Hepatocyte (in vitro differentiated cells): ENCODE results near the gene INTS11. TPM values are rescaled to one million over a fixed set of nuclear protein-coding genes. Genes with fewer than 3 reads are reported as not detected.
A peak's percentile ranks its signal among the peaks of the same experiment; 100 is the strongest.

Experiments
- DNase-seq: peaks from one replicate; pipeline ENCODE4 v3.0.0-alpha.2; 2016; ENCODE audit warnings: low spot score
- H2AFZ ChIP-seq: fragments of 200-600 bp; sonication (generic); 2 replicates; pipeline ENCODE4 v1.6.0; 2016; ENCODE audit warnings: antibody characterized with exemption, mild to moderate bottlenecking
- H3K27ac ChIP-seq: fragments of 200-600 bp; sonication (generic); 2 replicates; pipeline ENCODE4 v1.5.1; 2016; ENCODE audit warnings: mild to moderate bottlenecking
- H3K27me3 ChIP-seq: fragments of 200-600 bp; sonication (generic); 2 replicates; pipeline ENCODE4 v1.6.1; 2016
- H3K36me3 ChIP-seq: fragments of 200-600 bp; sonication (generic); replicated peaks from 2 replicates; pipeline ENCODE4 v1.5.1; 2016; ENCODE audit warnings: low read depth; ENCODE audit not compliant: insufficient read depth
- H3K4me1 ChIP-seq: fragments of 200-600 bp; sonication (generic); 2 replicates; pipeline ENCODE4 v1.5.1; 2016; ENCODE audit warnings: mild to moderate bottlenecking, moderate library complexity; ENCODE audit not compliant: insufficient read depth
- H3K4me2 ChIP-seq: fragments of 200-600 bp; sonication (generic); 2 replicates; pipeline ENCODE4 v1.6.0; 2016
- H3K4me3 ChIP-seq: fragments of 200-600 bp; sonication (generic); 2 replicates; pipeline ENCODE4 v1.5.1; 2016; ENCODE audit warnings: mild to moderate bottlenecking
- H3K79me2 ChIP-seq: fragments of 200-600 bp; sonication (generic); 2 replicates; pipeline ENCODE4 v1.6.0; 2017; ENCODE audit warnings: mild to moderate bottlenecking
- H3K9me2 ChIP-seq: fragments of 200-600 bp; sonication (generic); replicated peaks from 2 replicates; pipeline ENCODE4 v1.6.0; 2017; ENCODE audit warnings: mild to moderate bottlenecking; ENCODE audit not compliant: insufficient read depth
- H3K9me3 ChIP-seq: fragments of 200-600 bp; sonication (generic); 2 replicates; pipeline ENCODE4 v1.5.1; 2016; ENCODE audit warnings: low read depth, mild to moderate bottlenecking
- H4K20me1 ChIP-seq: fragments of 200-600 bp; sonication (generic); 2 replicates; pipeline ENCODE4 v1.6.0; 2016; ENCODE audit warnings: mild to moderate bottlenecking; ENCODE audit not compliant: insufficient read depth, poor library complexity, severe bottlenecking
- EZH2 ChIP-seq: fragments of 200-600 bp; sonication (generic); IDR thresholded peaks from 2 replicates; pipeline ENCODE4 v1.6.1; 2016; ENCODE audit warnings: antibody characterized with exemption, mild to moderate bottlenecking, borderline replicate concordance
- EZH2phosphoT487 ChIP-seq: fragments of 200-600 bp; sonication (generic); IDR thresholded peaks from one replicate; pipeline ENCODE4 v1.6.1; 2018; ENCODE audit warnings: antibody characterized with exemption, mild to moderate bottlenecking, low read depth, moderate library complexity; ENCODE audit not compliant: unreplicated experiment, severe bottlenecking
- WGBS: methylation state at CpG from one replicate; pipeline ENCODE4 v1.1.6; 2016; ENCODE audit warnings: low lambda C conversion rate; ENCODE audit errors: missing lambda C conversion rate; 5-methylcytosine and 5-hydroxymethylcytosine counted together
- polyA plus RNA-seq: library from polyadenylated mRNA; unstranded; fragments of >200 nt; fragmentation: Nextera tagmentation; extraction: Ambion mirVana; gene quantifications from 2 replicates; pipeline ENCODE4 v1.2.1, GENCODE V29; 2016
- total RNA-seq: library from RNA; depleted of rRNA; stranded (reverse); fragments of >200 nt; gene quantifications from 2 replicates; pipeline ENCODE4 v1.2.3, GENCODE V29; 2014
- TF ChIP-seq, protein P1 (sequence below): fragments of 200-600 bp; sonication (generic); IDR thresholded peaks from 2 replicates; pipeline ENCODE4 v1.5.1; 2016; ENCODE audit warnings: antibody characterized with exemption, mild to moderate bottlenecking; ENCODE audit not compliant: poor library complexity

Gene INTS11
- total and polyA plus RNA-seq, 2 experiments from 2014 or later: 80.4 to 80.6 TPM

DNA sequence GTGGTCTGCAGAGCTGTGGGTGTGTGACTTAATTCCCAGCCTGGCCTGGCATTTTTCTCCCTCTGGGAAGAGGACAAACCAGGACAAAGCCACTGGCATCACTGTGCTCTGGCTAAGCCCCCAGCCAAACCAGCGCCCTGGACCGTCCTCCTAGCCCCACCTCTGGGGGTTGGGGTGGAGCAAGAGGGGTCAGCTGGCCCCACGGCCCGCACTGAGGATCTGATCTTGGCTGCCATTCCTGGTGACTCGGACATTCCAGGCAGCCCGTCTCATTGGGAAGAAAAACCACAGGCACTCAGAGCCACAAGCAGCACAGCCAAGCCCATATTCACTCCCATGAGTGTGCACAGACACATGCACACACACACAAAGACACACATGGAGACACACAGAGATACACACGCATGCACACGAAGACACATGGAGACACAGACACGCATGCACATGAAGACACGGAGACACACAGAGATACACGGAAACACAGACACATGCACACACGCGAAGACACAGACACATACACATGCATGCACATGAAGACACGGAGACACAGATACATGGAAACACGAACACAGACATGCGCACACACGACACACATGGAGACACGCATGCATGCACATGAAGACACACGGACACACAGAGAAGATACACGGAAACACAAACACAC lies 36.2 kb upstream of the INTS11 start:
- 81% methylated on average over 20 of the region's 20 CpGs for WGBS
- Histone ChIP-seq H3K4me1 (peaks cover 54% of the 10 kb centered on the region), H3K79me2 (peaks cover 23% of the 10 kb centered on the region), H3K4me2 (peak overlapping the region; percentile 90), H4K20me1 (peaks cover 6% of the 10 kb centered on the region), H3K9me3 (no peaks in the 10 kb centered on the region), H3K4me3 (no peak overlapping the region), H3K36me3 (no peaks in the 10 kb centered on the region), H3K27me3 (no peaks in the 10 kb centered on the region), H3K9me2 (no peaks in the 10 kb centered on the region), H3K27ac (peak overlapping the region; percentile 97), H2AFZ (no peak overlapping the region)
- TF ChIP-seq EZH2phosphoT487 (no peak), EZH2 (no peak)
- TF ChIP-seq, protein P1, sequence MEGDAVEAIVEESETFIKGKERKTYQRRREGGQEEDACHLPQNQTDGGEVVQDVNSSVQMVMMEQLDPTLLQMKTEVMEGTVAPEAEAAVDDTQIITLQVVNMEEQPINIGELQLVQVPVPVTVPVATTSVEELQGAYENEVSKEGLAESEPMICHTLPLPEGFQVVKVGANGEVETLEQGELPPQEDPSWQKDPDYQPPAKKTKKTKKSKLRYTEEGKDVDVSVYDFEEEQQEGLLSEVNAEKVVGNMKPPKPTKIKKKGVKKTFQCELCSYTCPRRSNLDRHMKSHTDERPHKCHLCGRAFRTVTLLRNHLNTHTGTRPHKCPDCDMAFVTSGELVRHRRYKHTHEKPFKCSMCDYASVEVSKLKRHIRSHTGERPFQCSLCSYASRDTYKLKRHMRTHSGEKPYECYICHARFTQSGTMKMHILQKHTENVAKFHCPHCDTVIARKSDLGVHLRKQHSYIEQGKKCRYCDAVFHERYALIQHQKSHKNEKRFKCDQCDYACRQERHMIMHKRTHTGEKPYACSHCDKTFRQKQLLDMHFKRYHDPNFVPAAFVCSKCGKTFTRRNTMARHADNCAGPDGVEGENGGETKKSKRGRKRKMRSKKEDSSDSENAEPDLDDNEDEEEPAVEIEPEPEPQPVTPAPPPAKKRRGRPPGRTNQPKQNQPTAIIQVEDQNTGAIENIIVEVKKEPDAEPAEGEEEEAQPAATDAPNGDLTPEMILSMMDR: no peak
- DNase-seq: peak; percentile 71

DNA sequence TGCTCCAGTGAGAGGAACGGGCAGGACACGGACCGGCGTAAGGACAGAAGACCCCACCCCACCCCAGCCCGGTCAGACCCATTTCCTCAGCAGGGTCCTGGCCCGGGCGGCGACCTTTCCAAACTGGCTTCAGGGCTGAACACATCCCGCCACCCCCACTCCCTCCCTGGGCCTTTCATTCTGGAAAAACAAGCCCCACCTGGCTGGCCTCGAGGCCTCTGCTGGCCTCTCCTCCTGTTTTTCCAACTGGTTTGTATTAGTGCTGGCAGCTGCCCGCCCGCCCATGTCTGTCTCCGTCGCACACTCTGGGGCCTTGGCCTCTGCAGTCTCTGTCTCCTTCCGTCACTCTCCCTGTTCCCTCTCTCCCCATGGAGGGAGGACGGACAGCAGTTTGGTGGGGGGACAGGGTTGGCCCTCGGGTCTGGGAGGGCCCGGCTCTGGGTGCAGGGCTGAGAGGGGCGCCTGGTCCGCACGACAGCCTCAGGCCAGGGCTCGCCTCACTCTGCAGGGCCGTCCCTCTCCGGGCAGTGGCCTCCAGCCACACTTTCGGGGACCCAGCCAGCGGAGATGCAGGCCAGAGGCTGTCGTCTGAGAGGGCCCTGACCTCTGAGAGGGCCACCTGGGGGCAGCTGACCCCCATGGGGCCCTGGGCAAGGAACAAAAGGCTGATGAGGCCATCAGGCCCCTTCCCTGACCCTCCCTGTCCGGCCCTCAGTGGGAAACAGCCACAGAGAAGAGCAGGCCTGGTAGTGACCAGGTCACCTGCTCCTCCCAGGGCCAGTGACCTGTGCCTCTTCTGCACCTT lies 35.4 kb upstream of the INTS11 start:
- H3K4me3 ChIP-seq: no peak overlapping the region
- peaks cover 59% of the 10 kb centered on the region for H3K4me1 ChIP-seq
- peaks cover 31% of the 10 kb centered on the region for H3K79me2 ChIP-seq
- H3K36me3 ChIP-seq: no peaks in the 10 kb centered on the region
- no peaks in the 10 kb centered on the region for H3K9me2 ChIP-seq
- 59% methylated on average over 26 of the region's 28 CpGs for WGBS
- DNase-seq: peak; percentile 61
- H2AFZ ChIP-seq: no peak overlapping the region
- TF ChIP-seq EZH2 (no peak), EZH2phosphoT487 (no peak)
- TF ChIP-seq, protein P1: no peak
- H3K27ac ChIP-seq: peak overlapping the region; percentile 97
- H3K4me2 ChIP-seq: peak overlapping the region; percentile 90
- peaks cover 6% of the 10 kb centered on the region for H4K20me1 ChIP-seq
- H3K9me3 ChIP-seq: no peaks in the 10 kb centered on the region
- H3K27me3 ChIP-seq: no peaks in the 10 kb centered on the region

DNA sequence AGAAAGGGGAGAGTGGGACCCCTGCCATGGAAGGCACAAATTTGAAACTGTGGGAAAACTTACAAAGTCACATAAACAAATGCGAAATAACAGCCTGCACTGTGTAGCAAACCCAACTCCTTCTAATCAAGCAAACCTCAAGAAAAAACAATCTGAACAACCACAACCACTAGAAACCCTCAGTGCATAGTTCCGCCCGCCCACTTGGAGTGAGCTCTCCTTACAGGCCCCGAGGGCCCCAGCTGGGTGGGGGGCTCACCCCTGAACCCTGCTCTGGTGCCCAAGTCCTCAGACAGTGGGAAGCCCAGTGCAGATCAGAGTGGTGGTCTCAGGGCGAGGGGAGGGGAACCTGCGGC lies 34.8 kb upstream of the INTS11 start:
- Histone ChIP-seq H2AFZ (no peak overlapping the region), H3K27ac (peak overlapping the region; percentile 97), H3K79me2 (peaks cover 37% of the 10 kb centered on the region), H3K27me3 (no peaks in the 10 kb centered on the region), H3K36me3 (no peaks in the 10 kb centered on the region), H3K9me3 (no peaks in the 10 kb centered on the region), H3K4me1 (peaks cover 63% of the 10 kb centered on the region), H3K4me3 (no peak overlapping the region), H3K9me2 (no peaks in the 10 kb centered on the region), H4K20me1 (peaks cover 12% of the 10 kb centered on the region), H3K4me2 (peak overlapping the region; percentile 90)
- TF ChIP-seq, protein P1: no peak
- TF ChIP-seq EZH2phosphoT487: no peak
- TF ChIP-seq EZH2: no peak
- DNase-seq: no peak
- WGBS: 67% methylated on average over 6 of the region's 6 CpGs
